CD4-positive, CD25-positive, alpha-beta regulatory T cell (primary cell): ENCODE measurements around the gene UTS2R. TPM values are rescaled to one million over a fixed set of nuclear protein-coding genes. Genes with fewer than 3 reads are reported as not detected.
"Not testable (repeated sequence)": the region's sequence is repeated elsewhere in the genome, so short reads cannot be mapped to it uniquely, and the experiment has no call there.

Source experiments
- ATAC-seq, 2 donors: fragments of 150-1000 bp; cut with Tn5 transposase; one replicate each; pipeline ENCODE4 v1.10.0; 2021; ENCODE audit warnings: low read depth in 2 of 2, moderate number of reproducible peaks in 2 of 2, moderate library complexity in 1 of 2
- DNase-seq, 3 donors: peaks; one replicate each; pipeline versions ENCODE4 v3.0.0 to v3.0.0-alpha.2; 2012 to 2022; ENCODE audit warnings: mixed read lengths in 1 of 3
- H3K27ac ChIP-seq: one replicate; pipeline ENCODE4 v1.7.0; 2013; ENCODE audit warnings: mild to moderate bottlenecking, low read length; ENCODE audit not compliant: insufficient read depth, poor library complexity, severe bottlenecking
- H3K27me3 ChIP-seq: one replicate; pipeline ENCODE4 v1.7.0; 2013; ENCODE audit warnings: low read length; ENCODE audit not compliant: control insufficient read depth, insufficient read depth
- H3K36me3 ChIP-seq: one replicate; pipeline ENCODE4 v1.7.0; 2013; ENCODE audit warnings: mild to moderate bottlenecking, low read length, moderate library complexity; ENCODE audit not compliant: control insufficient read depth, insufficient read depth
- H3K4me1 ChIP-seq: 2 replicates; pipeline ENCODE4 v1.7.0; 2013; ENCODE audit warnings: mild to moderate bottlenecking, low read length; ENCODE audit not compliant: insufficient read depth, control insufficient read depth, poor library complexity, severe bottlenecking
- H3K4me3 ChIP-seq: one replicate; pipeline ENCODE4 v1.7.0; 2013; ENCODE audit warnings: low read depth, mild to moderate bottlenecking, low read length, moderate library complexity
- H3K9me3 ChIP-seq, 2 experiments: 1 replicate in 1 of 2; 2 replicates in 1 of 2; pipeline ENCODE4 v1.7.0; 2013; ENCODE audit warnings: low read length in 2 of 2, mild to moderate bottlenecking in 1 of 2, moderate library complexity in 1 of 2; ENCODE audit not compliant: control insufficient read depth in 2 of 2
- H3K27ac Mint-ChIP-seq, 3 donors: one replicate each; pipeline ENCODE4 v1.8.0; 2020 to 2022; ENCODE audit warnings: mild to moderate bottlenecking in 3 of 3, mixed read lengths in 3 of 3, moderate library complexity in 2 of 3
- H3K27me3 Mint-ChIP-seq: one replicate; pipeline ENCODE4 v1.8.0; 2022; ENCODE audit warnings: mild to moderate bottlenecking, mixed read lengths
- H3K36me3 Mint-ChIP-seq: one replicate; pipeline ENCODE4 v1.8.0; 2020; ENCODE audit warnings: mixed read lengths
- H3K4me1 Mint-ChIP-seq, 4 donors: one replicate each; pipeline ENCODE4 v1.8.0; 2020 to 2022; ENCODE audit warnings: mixed read lengths in 4 of 4, mild to moderate bottlenecking in 1 of 4
- H3K4me3 Mint-ChIP-seq, 4 donors: one replicate each; pipeline ENCODE4 v1.8.0; 2020 to 2022; ENCODE audit warnings: mild to moderate bottlenecking in 4 of 4, mixed read lengths in 4 of 4, moderate library complexity in 3 of 4
- H3K9me3 Mint-ChIP-seq, 7 donors: one replicate each; pipeline ENCODE4 v1.8.0; 2020 to 2022; ENCODE audit warnings: mixed read lengths in 7 of 7, mild to moderate bottlenecking in 3 of 7, moderate library complexity in 2 of 7
- polyA plus RNA-seq, 4 donors: library from polyadenylated mRNA; unstranded; fragments of 300-500 nt; fragmentation: Illumina TruSeq; gene quantifications; one replicate each; pipeline ENCODE4 v1.2.3, GENCODE V29; 2021
- total RNA-seq: library from RNA; stranded (reverse); gene quantifications from one replicate; pipeline ENCODE4 v1.2.3, GENCODE V29; 2022

UTS2R gene
- total and polyA plus RNA-seq, 5 donors from 2014 or later: not detected

DNA sequence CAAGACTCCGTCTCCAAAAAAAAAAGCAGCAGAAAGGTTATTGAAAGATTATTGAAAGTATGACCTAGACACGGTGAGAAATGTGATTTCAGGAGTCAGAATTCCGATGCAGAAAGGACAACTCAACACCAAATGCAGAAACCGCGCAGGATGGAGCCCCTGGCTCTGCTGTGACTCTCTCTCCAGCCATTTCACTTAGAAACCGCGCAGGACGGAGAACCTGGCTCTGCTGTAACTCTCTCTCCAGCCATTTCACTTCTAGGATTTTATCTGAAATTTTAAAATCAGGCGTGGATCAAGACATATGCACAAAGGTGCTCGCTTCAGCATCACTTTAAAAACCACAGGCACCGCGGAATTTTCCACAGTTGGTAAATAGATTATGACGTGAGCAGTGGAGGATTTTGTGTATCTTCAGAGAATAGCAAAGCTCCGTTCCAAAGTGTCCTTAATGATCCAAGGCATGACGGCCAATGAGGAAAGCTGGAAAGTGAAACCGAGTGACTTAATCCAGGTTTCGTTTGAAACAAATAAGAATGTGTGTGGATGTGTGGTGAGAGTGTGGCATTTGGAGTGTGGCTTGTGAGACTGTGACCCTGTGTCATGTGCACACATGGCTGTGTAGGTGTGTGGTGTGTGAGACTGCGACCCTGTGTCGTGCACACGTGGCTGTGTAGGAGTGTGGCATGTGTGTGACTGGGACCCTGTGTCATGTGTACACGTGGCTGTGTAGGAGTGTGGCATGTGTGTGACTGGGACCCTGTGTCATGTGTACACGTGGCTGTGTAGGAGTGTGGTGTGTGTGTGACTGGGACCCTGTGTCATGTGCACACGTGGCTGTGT lies 9.5 kb downstream of the UTS2R start:
- H3K36me3 ChIP-seq: no peaks in the 10 kb centered on the region
- H3K27me3 ChIP-seq: no peaks in the 10 kb centered on the region
- DNase-seq (no peak), ATAC-seq (no peak)
- peaks cover 0 to 5% (median 0%) of the 10 kb centered on the region in 4 donors for H3K4me1 Mint-ChIP-seq
- no peaks in the 10 kb centered on the region for H3K4me1 ChIP-seq
- H3K9me3 ChIP-seq: no peaks in the 10 kb centered on the region
- H3K27me3 Mint-ChIP-seq: peaks cover 28% of the 10 kb centered on the region
- H3K27ac ChIP-seq: no peak overlapping the region
- no peak overlapping the region for H3K27ac Mint-ChIP-seq
- no peak overlapping the region for H3K4me3 ChIP-seq
- no peaks in the 10 kb centered on the region for H3K9me3 Mint-ChIP-seq
- H3K36me3 Mint-ChIP-seq: no peaks in the 10 kb centered on the region
- H3K4me3 Mint-ChIP-seq: no peak overlapping the region

DNA sequence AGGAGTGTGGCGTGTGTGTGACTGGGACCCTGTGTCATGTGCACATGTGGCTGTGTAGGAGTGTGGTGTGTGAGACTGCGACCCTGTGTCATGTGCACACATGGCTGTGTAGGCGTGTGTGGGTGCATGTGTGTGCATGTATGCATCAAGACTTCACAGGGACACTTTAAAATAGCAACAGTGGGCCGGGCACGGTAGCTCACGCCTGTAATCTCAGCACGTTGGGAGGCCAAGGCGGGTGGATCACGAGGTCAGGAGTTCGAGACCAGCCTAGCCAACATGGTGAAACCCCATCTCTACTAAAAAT lies 10.1 kb downstream of the UTS2R start:
- not testable (repeated sequence) for H3K4me1 Mint-ChIP-seq

DNA sequence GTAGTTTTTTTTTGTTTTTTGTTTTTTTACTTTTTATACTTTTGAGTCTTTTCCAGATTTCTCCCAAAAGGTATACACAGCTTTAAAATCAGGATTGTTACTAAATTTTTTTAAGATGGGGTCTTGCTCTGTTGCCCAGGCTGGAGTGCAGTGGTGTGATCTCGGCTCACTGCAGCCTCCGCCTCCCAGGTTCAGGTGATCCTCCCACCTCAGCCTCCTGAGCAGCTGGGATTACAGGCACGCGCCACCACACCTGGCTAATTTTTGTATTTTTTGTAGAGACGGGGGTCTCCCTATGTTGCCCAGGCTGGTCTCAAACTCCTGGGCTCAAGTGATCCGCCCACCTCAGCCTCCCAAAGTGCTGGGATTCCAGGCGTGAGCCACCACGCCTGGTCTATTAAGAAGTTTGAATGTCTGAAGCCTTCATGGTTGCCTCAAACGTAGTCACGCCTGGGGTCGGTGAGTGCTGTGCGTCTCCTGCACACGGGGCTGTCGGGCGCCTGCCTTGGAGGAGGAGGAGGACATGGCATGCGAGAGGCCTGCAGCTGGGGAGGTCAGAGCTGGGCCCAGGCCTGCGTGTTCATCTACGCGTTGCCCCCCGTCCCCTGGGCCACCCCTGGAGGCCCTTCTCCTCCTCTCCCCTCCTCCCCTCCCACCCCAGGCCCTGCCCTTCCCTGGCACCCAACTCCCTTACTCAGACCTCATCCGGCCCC lies 10.8 kb downstream of the UTS2R start:
- not testable (repeated sequence) for ATAC-seq, H3K4me1 Mint-ChIP-seq, H3K36me3 Mint-ChIP-seq, H3K27ac ChIP-seq, DNase-seq, H3K4me3 ChIP-seq, H3K27ac Mint-ChIP-seq, H3K27me3 ChIP-seq, H3K36me3 ChIP-seq, H3K9me3 ChIP-seq, H3K4me1 ChIP-seq, H3K9me3 Mint-ChIP-seq, H3K4me3 Mint-ChIP-seq
- H3K27me3 Mint-ChIP-seq: peaks cover 24% of the 10 kb centered on the region

More for the DNA sequence above, 10.1 kb downstream of the UTS2R start:
- H3K4me3 Mint-ChIP-seq, ATAC-seq, H3K9me3 Mint-ChIP-seq, H3K27ac ChIP-seq, H3K36me3 ChIP-seq, H3K4me3 ChIP-seq, H3K36me3 Mint-ChIP-seq, DNase-seq, H3K27me3 ChIP-seq, H3K27ac Mint-ChIP-seq, H3K4me1 ChIP-seq, H3K9me3 ChIP-seq: not testable (repeated sequence)
- H3K27me3 Mint-ChIP-seq: peaks cover 24% of the 10 kb centered on the region

DNA sequence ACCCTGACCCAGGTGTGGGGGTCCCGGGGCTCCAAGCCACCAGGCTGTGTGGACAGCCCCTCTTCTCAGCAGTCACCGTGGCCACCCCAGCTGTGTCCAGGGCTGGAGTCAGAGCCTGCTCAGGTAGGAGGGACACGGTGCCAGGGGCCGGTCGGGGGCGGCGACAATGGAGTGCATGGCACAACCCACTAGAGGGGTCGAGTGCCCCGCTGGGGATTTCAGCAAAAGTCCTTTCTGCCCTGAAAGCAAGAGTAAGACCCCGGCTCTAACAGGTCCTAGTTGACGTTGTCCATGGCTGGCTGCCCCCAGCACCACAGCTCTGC lies 11.3 kb downstream of the UTS2R start:
- no peaks in the 10 kb centered on the region for H3K9me3 Mint-ChIP-seq
- H3K4me3 ChIP-seq: no peak overlapping the region
- H3K27me3 Mint-ChIP-seq: peaks cover 19% of the 10 kb centered on the region
- no peaks in the 10 kb centered on the region for H3K27me3 ChIP-seq
- H3K4me1 Mint-ChIP-seq: peaks cover 0 to 6% (median 4%) of the 10 kb centered on the region in 4 donors
- no peak overlapping the region for H3K27ac Mint-ChIP-seq
- no peaks in the 10 kb centered on the region for H3K4me1 ChIP-seq
- ATAC-seq (no peak), DNase-seq (no peak)
- H3K9me3 ChIP-seq: no peaks in the 10 kb centered on the region
- no peak overlapping the region for H3K4me3 Mint-ChIP-seq
- no peak overlapping the region for H3K27ac ChIP-seq
- H3K36me3 ChIP-seq: no peaks in the 10 kb centered on the region
- no peaks in the 10 kb centered on the region for H3K36me3 Mint-ChIP-seq

DNA sequence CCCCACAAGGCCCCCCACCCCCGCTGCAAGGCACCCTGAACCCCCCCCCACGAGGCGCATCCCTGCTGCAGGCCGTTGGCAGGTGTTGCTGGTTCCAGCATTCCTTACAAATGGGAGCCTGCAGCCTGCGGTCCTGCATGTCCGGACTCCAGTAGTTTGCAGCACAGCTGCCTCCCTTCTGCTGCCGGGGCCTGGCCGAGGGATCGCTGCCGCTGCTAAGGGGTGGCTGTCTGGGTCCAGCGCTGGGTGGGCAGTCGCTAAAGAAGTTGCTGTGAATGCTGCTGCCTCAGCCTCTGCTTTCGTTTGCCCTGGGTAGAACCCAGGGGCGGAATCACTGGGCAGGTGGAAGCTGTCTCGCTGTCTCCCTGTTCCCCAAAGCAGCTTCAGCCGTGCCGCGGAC lies 11.8 kb downstream of the UTS2R start:
- Mint-ChIP-seq H3K4me1 (peaks cover 0 to 6% (median 4%) of the 10 kb centered on the region in 4 donors), H3K27me3 (peaks cover 19% of the 10 kb centered on the region), H3K27ac (no peak overlapping the region), H3K36me3 (no peaks in the 10 kb centered on the region), H3K4me3 (no peak overlapping the region), H3K9me3 (no peaks in the 10 kb centered on the region)
- Histone ChIP-seq H3K27ac (no peak overlapping the region), H3K27me3 (no peaks in the 10 kb centered on the region), H3K4me1 (no peaks in the 10 kb centered on the region), H3K9me3 (no peaks in the 10 kb centered on the region), H3K36me3 (no peaks in the 10 kb centered on the region), H3K4me3 (no peak overlapping the region)
- DNase-seq (no peak), ATAC-seq (no peak)

DNA sequence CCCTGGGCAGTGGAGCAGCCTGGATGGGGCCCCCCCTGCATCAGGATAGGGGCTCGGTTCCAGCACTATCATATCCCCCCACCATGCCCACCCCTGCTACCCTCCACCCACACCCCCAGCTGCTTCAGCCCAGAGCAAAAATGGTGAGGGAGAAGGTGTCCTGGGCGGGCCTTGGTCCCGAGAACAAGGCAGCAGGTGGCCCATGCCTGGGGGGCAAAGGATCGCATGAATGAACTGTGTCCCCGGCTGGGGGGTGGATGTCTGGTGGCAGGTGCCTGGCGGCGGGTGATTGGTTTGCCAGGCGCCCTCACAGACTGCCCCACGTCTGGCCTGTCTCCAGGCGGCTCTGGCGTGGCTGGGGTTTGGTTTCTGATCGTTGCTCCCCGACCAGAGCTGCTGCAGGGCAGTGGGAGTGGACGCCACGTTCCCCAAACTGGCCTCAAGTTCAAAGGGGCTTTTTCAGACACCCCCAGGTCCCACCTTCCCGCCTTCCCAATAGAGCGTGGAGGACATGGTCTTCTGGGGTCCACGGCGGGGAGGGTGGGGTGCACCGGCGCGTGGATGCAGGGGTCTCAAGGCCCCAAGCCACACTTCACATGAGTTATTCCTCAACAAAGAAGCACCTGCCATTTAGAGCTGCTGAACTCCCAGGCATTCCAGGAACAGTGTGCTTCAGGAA lies 12.6 kb downstream of the UTS2R start:
- no peak overlapping the region for H3K27ac Mint-ChIP-seq
- ATAC-seq (no peak), DNase-seq (no peak)
- peaks cover 19% of the 10 kb centered on the region for H3K27me3 Mint-ChIP-seq
- no peak overlapping the region for H3K4me3 ChIP-seq
- H3K4me1 ChIP-seq: no peaks in the 10 kb centered on the region
- peaks cover 0 to 6% (median 4%) of the 10 kb centered on the region in 4 donors for H3K4me1 Mint-ChIP-seq
- H3K9me3 Mint-ChIP-seq: no peaks in the 10 kb centered on the region
- H3K36me3 Mint-ChIP-seq: no peaks in the 10 kb centered on the region
- no peak overlapping the region for H3K4me3 Mint-ChIP-seq
- no peak overlapping the region for H3K27ac ChIP-seq
- no peaks in the 10 kb centered on the region for H3K36me3 ChIP-seq
- no peaks in the 10 kb centered on the region for H3K9me3 ChIP-seq
- H3K27me3 ChIP-seq: no peaks in the 10 kb centered on the region

DNA sequence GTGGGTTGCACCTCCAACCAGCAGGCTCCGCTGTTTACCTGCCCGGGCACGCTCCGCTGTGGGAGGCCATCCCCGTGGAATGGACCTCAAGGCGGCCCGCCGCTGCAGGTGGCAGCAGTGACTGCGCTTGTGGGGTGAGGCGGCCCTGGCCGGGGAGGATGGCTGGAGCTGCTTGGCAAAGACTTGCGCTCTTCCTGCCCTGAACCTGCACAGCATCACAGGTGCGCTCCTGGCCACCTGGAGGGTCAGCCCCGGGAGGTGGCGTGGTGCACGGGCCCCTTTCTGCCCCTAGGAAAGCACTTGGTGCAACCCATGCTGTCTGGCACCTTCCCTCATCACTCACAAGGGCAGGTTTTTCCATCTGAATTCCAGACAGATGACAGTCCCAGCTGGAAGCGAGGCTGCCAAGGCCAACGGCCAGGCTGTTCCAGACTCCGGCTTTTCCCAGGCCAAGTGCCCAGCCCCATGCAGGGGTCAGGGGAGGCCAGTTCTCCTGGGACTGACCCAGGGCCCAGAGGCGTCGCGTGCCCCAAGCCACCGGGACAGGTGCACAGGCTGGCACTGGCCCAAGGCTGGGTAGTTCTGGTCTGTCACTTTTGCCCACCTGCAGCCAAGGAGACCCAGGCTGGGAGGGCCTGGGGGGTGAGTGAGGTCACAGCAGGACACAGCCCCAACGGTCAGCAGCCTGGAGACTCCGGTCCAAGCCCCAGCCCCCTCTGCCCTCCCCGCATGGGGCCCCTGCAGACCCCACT lies 13.3 kb downstream of the UTS2R start:
- no peaks in the 10 kb centered on the region for H3K4me1 ChIP-seq
- Mint-ChIP-seq H3K4me1 (peaks cover 0 to 6% (median 4%) of the 10 kb centered on the region in 4 donors), H3K9me3 (no peaks in the 10 kb centered on the region), H3K4me3 (no peak overlapping the region), H3K36me3 (no peaks in the 10 kb centered on the region), H3K27ac (no peak overlapping the region), H3K27me3 (peaks cover 17% of the 10 kb centered on the region)
- DNase-seq (no peak), ATAC-seq (no peak)
- no peaks in the 10 kb centered on the region for H3K27me3 ChIP-seq
- H3K9me3 ChIP-seq: no peaks in the 10 kb centered on the region
- H3K27ac ChIP-seq: no peak overlapping the region
- no peaks in the 10 kb centered on the region for H3K36me3 ChIP-seq
- no peak overlapping the region for H3K4me3 ChIP-seq
